GM23338 (cell line): ENCODE measurements around the gene NME1. TPM values are rescaled to one million over a fixed set of nuclear protein-coding genes. Genes with fewer than 3 reads are reported as not detected.

Experiments
- EZH2phosphoT487 ChIP-seq: fragments of 200-600 bp; sonication (generic); IDR thresholded peaks from one replicate; pipeline ENCODE4 v1.8.1; 2018; ENCODE audit warnings: antibody characterized with exemption; ENCODE audit not compliant: unreplicated experiment
- POLR2AphosphoS5 ChIP-seq: IDR thresholded peaks from 2 replicates; pipeline ENCODE4 v1.6.1; 2016; ENCODE audit warnings: antibody characterized with exemption, low read depth
- REST ChIP-seq: IDR thresholded peaks from one replicate; pipeline ENCODE4 v1.6.1; 2018; ENCODE audit warnings: antibody characterized with exemption; ENCODE audit not compliant: unreplicated experiment
- ZNF331 ChIP-seq: fragments of 250-450 bp; sonication (Bioruptor Pico); IDR thresholded peaks from 2 replicates; pipeline ENCODE4 v1.5.0; 2020; ENCODE audit warnings: low read depth, mild to moderate bottlenecking, moderate library complexity
- ZNF462 ChIP-seq: fragments of 250-450 bp; sonication (Bioruptor Pico); IDR thresholded peaks from 2 replicates; pipeline ENCODE4 v1.5.0; 2020; ENCODE audit warnings: mild to moderate bottlenecking, moderate library complexity
- polyA plus RNA-seq: library from polyadenylated mRNA; unstranded; fragments of >200 nt; fragmentation: Nextera tagmentation; extraction: Ambion mirVana; gene quantifications from 2 replicates; pipeline ENCODE4 v1.2.1, GENCODE V29; 2016
- total RNA-seq: library from RNA; depleted of rRNA; stranded (reverse); fragments of >200 nt; shearing (Covaris generic); gene quantifications from 2 replicates; pipeline ENCODE4 v1.2.3, GENCODE V29; 2014

Gene NME1
- total and polyA plus RNA-seq, 2 experiments from 2014 or later, result 159 to 534 TPM

- no peak for TF ChIP-seq ZNF462 (CRISPR knock-in tag)
- TF ChIP-seq POLR2AphosphoS5, result no peak
- no peak for TF ChIP-seq EZH2phosphoT487
- no peak for TF ChIP-seq ZNF331 (CRISPR knock-in tag)
- no peak for TF ChIP-seq REST
These were observed 34.8 kb upstream of the NME1 start (continued) for GRCh38 chr17:51118330-51119195.
